Testis (tissue), 3 donors: ENCODE measurements around the gene DHX57. TPM values are rescaled to one million over a fixed set of nuclear protein-coding genes. Genes with fewer than 3 reads are reported as not detected.

ENCODE experiments used
- DNase-seq: peaks from one replicate; pipeline ENCODE4 v3.0.0-alpha.2; 2019
- H3K27ac ChIP-seq, 2 donors: fragments of 200-600 bp; sonication (generic); one replicate each; pipeline ENCODE4 v1.5.1; 2019
- H3K27me3 ChIP-seq: fragments of 200-600 bp; sonication (generic); one replicate; pipeline ENCODE4 v1.5.1; 2019
- H3K36me3 ChIP-seq: fragments of 200-600 bp; sonication (generic); one replicate; pipeline ENCODE4 v1.5.1; 2017; ENCODE audit warnings: low read depth; ENCODE audit errors: missing control alignments
- H3K4me1 ChIP-seq: fragments of 200-600 bp; sonication (generic); one replicate; pipeline ENCODE4 v1.5.1; 2019
- H3K4me3 ChIP-seq, 2 donors: fragments of 200-600 bp; sonication (generic); one replicate each; pipeline ENCODE4 v1.5.1; 2017 to 2019
- H3K9me3 ChIP-seq: fragments of 200-600 bp; sonication (generic); one replicate; pipeline ENCODE4 v1.5.1; 2017
- CTCF ChIP-seq, 3 experiments: fragments of 450-650 bp in 2 of 3; fragments of 200-600 bp in 1 of 3; sonication (generic) in 1 of 3; IDR thresholded peaks; one replicate each; pipeline ENCODE4 v1.5.1; 2016 to 2019; ENCODE audit warnings: antibody characterized with exemption in 3 of 3, mild to moderate bottlenecking in 2 of 3, moderate library complexity in 1 of 3
- POLR2A ChIP-seq: fragments of 450-650 bp; IDR thresholded peaks from one replicate; pipeline ENCODE4 v1.6.1; 2017; ENCODE audit warnings: antibody characterized with exemption, mild to moderate bottlenecking, moderate library complexity
- WGBS, 2 donors: methylation state at CpG; one replicate each; pipeline ENCODE4 v1.1.5; 2018; 5-methylcytosine and 5-hydroxymethylcytosine counted together
- intact Hi-C: fragments of 100-400 bp; cut with DNase I; formaldehyde crosslinking; loops from one replicate; pipeline ENCODE4 v1.15.1; 2023; ENCODE audit warnings: low total_unique reads
- polyA plus RNA-seq: library from polyadenylated mRNA; stranded (reverse); fragments of 350-450 nt; fragmentation: Illumina TruSeq; extraction: RNeasy Lipid Tissue Mini Kit (QIAGEN cat#74804); gene quantifications from one replicate; pipeline ENCODE4 v1.2.3, GENCODE V29; 2014; ENCODE audit warnings: low read depth, low replicate concordance; ENCODE audit not compliant: insufficient read depth
- total RNA-seq, 2 donors: library from RNA; depleted of rRNA; stranded (reverse); fragments of >200 nt; gene quantifications; one replicate each; pipeline ENCODE4 v1.2.3, GENCODE V29; 2016

The DHX57 gene
- total and polyA plus RNA-seq, 3 donors from 2014 or later: 36.8 to 74.2 (median 63.7) TPM

GRCh38 chr2:38824906-38825305 lies 50.8 kb downstream of the DHX57 start:
- intact Hi-C loops: no loop called here
- DNase-seq: no peak
- Histone ChIP-seq H3K4me3 (no peak overlapping the region), H3K36me3 (no peaks in the 10 kb centered on the region), H3K9me3 (no peaks in the 10 kb centered on the region), H3K27ac (no peak overlapping the region), H3K4me1 (no peaks in the 10 kb centered on the region), H3K27me3 (no peaks in the 10 kb centered on the region)
- TF ChIP-seq POLR2A (no peak), CTCF (IDR thresholded peaks at IDR 0.05) (no peak)
- WGBS, 2 donors: 93 to 97% methylated on average over 2 of the region's 2 CpGs

- Histone ChIP-seq H3K27me3 (no peaks in the 10 kb centered on the region), H3K36me3 (no peaks in the 10 kb centered on the region), H3K27ac (no peak overlapping the region), H3K4me1 (no peaks in the 10 kb centered on the region), H3K9me3 (no peaks in the 10 kb centered on the region), H3K4me3 (no peak overlapping the region)
- no peak for DNase-seq
- TF ChIP-seq POLR2A: no peak
- no peak for TF ChIP-seq CTCF (IDR thresholded peaks at IDR 0.05)
- intact Hi-C loops: no loop called here
- WGBS, 2 donors: 74 to 86% methylated on average over 5 of the region's 5 CpGs
Observed at GRCh38 chr2:38823386-38823785, 52.3 kb downstream of the DHX57 start.

- Histone ChIP-seq H3K4me3 (no peak overlapping the region), H3K27ac (no peak overlapping the region), H3K27me3 (no peaks in the 10 kb centered on the region), H3K9me3 (no peaks in the 10 kb centered on the region), H3K36me3 (no peaks in the 10 kb centered on the region), H3K4me1 (no peaks in the 10 kb centered on the region)
- DNase-seq: no peak
- no peak for TF ChIP-seq CTCF (IDR thresholded peaks at IDR 0.05)
- no peak for TF ChIP-seq POLR2A
- 78 to 85% methylated on average over 6 of the region's 6 CpGs for WGBS, 2 donors
- intact Hi-C loops: no loop called here
Observed at GRCh38 chr2:38818565-38818964, 57.2 kb downstream of the DHX57 start.

GRCh38 chr2:38815936-38816335 lies 59.8 kb downstream of the DHX57 start:
- 90 to 91% methylated on average over 4 of the region's 4 CpGs for WGBS, 2 donors
- no peak overlapping the region for H3K4me3 ChIP-seq
- no peak for DNase-seq
- TF ChIP-seq POLR2A: no peak
- TF ChIP-seq CTCF (IDR thresholded peaks at IDR 0.05): no peak
- H3K27me3 ChIP-seq: no peaks in the 10 kb centered on the region
- no peaks in the 10 kb centered on the region for H3K9me3 ChIP-seq
- no peaks in the 10 kb centered on the region for H3K4me1 ChIP-seq
- no peak overlapping the region for H3K27ac ChIP-seq
- intact Hi-C loops: no loop called here
- no peaks in the 10 kb centered on the region for H3K36me3 ChIP-seq

- Histone ChIP-seq H3K4me3 (no peak overlapping the region), H3K27ac (no peak overlapping the region), H3K4me1 (no peaks in the 10 kb centered on the region), H3K27me3 (no peaks in the 10 kb centered on the region), H3K9me3 (no peaks in the 10 kb centered on the region), H3K36me3 (no peaks in the 10 kb centered on the region)
- intact Hi-C loops: no loop called here
- 95 to 98% methylated on average over 7 of the region's 7 CpGs for WGBS, 2 donors
- TF ChIP-seq CTCF (IDR thresholded peaks at IDR 0.05) (no peak), POLR2A (no peak)
- DNase-seq: no peak
Observed at GRCh38 chr2:38810488-38810887, 65.2 kb downstream of the DHX57 start.
